ENCODE data around the gene HIP1R.

- TF ChIP-seq CTCF (IDR thresholded peaks at IDR 0.05) (no peak), POLR2A (IDR thresholded peaks at IDR 0.05) (no peak)
Measured at GRCh38 chr12:122830517-122831214, 4.6 kb upstream of the HIP1R start.

Data from heart left ventricle (tissue), 13 donors.